Fibroblast of mammary gland (primary cell): Measurements from ENCODE around the gene AGBL4.

Source experiments
- DNase-seq: peaks from one replicate; pipeline ENCODE4 v3.0.0-alpha.2; 2010; ENCODE audit warnings: low read depth
- H3K4me3 ChIP-seq: 2 replicates; pipeline ENCODE4 v1.5.1; 2011; ENCODE audit warnings: low read depth, mild to moderate bottlenecking, low read length, moderate library complexity; ENCODE audit not compliant: control insufficient read depth
- TF ChIP-seq, protein P1 (sequence below): conservative IDR thresholded peaks from 2 replicates; pipeline ENCODE4 v1.5.1; 2011; ENCODE audit warnings: low read depth, low read length, inconsistent platforms; ENCODE audit not compliant: control insufficient read depth, insufficient read depth

AGBL4 gene

DNA sequence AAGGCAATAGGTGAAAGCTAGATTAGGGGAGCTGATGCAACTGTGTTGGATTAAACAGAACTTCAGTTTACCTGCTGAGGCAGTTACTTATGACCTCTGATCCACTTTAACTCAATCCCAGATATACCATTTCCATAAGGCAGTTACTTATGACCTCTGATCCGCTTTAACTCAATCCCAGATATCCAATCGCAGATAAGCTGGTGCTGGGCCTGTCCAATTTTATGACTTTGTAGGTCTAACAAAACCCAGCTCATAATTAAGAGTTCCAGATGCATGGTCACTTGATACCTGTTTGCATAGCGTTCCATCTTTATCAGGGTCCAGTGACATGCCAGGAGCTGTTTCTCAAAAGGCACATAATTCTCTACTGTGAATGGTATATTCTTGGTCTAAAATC, 396.0 kb downstream of the AGBL4 start:
- no peak overlapping the region for H3K4me3 ChIP-seq
- TF ChIP-seq, protein P1, sequence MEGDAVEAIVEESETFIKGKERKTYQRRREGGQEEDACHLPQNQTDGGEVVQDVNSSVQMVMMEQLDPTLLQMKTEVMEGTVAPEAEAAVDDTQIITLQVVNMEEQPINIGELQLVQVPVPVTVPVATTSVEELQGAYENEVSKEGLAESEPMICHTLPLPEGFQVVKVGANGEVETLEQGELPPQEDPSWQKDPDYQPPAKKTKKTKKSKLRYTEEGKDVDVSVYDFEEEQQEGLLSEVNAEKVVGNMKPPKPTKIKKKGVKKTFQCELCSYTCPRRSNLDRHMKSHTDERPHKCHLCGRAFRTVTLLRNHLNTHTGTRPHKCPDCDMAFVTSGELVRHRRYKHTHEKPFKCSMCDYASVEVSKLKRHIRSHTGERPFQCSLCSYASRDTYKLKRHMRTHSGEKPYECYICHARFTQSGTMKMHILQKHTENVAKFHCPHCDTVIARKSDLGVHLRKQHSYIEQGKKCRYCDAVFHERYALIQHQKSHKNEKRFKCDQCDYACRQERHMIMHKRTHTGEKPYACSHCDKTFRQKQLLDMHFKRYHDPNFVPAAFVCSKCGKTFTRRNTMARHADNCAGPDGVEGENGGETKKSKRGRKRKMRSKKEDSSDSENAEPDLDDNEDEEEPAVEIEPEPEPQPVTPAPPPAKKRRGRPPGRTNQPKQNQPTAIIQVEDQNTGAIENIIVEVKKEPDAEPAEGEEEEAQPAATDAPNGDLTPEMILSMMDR = no peak
- no peak for DNase-seq

DNA sequence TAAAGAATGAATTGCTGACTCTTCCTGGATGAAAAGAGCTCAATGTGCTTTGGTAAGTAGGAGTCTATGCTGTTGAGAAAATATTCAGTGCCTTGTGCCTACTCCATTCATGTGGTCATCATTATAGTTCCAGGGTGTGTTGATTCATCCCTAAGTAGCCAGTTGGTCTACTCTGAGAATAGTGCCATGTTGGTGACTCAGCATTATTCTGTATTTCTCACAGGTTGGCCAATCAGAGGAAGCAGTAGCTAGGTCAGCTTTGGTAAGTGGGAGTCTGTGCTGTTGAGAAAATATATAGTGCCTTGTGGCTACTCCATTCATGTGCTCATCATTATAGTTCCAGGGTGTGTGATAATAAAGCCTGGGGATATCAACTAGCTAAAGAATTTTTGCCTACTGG, 397.3 kb downstream of the AGBL4 start:
- TF ChIP-seq, protein P1 = no peak
- no peak overlapping the region for H3K4me3 ChIP-seq
- DNase-seq = no peak

DNA sequence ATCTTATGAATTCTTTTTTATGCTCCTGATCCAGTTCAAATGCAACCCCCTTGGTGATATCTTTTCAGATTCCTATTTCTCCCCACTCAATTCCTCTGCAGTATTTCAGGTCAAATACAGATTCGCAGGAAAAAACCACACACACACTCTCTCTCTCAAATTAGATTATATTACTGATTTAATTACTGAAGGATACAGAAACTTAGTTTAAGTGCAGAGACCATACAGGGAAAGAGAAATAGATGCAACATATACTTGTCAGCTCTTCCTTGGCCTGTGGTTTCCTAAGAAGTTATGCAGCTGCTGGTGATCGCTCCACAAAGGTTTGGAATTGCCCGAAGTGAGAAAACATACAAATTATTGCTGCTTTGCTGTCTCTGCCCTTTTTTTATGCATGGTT, 400.9 kb downstream of the AGBL4 start:
- H3K4me3 ChIP-seq = no peak overlapping the region
- TF ChIP-seq, protein P1 = no peak
- DNase-seq = no peak

DNA sequence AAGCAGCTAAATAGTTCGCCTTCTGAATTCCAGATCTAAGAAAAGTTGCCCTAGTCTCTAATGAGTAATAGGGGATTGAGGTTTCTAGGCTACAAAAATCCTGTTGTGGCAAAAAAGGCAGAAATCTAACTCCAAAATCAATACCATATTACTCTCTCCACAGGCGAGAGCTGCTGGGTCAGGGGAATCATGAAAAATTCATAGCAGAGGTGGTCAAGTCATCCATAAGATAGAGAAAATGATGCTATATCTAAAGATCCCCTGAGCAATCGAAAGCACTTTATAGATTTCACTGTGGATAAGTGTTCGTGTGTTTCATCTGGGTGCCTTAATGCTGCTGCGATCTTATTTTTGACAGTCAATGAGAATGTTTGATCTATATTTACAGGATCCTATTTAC, 417.7 kb downstream of the AGBL4 start:
- TF ChIP-seq, protein P1 = no peak
- H3K4me3 ChIP-seq = no peak overlapping the region
- DNase-seq = no peak

DNA sequence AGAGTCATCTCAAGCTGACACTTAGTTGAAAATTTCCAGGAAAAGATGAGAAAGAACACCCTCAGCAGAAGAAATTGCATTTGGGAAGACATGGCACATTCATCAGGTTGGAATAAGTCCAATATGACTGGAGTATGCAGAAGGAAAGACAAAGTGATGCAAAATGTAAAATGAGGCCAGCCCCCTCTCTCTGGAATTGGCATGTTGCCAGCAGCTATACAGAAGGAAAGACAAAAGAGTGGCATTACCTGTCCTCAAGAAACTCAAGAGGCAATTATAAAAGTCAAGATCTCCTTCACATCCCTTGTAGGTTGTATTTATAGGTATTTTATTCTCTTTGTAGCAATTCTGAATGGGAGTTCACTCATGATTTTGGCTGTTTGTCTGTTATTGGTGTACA, 426.3 kb downstream of the AGBL4 start:
- TF ChIP-seq, protein P1 = no peak
- no peak for DNase-seq

DNA sequence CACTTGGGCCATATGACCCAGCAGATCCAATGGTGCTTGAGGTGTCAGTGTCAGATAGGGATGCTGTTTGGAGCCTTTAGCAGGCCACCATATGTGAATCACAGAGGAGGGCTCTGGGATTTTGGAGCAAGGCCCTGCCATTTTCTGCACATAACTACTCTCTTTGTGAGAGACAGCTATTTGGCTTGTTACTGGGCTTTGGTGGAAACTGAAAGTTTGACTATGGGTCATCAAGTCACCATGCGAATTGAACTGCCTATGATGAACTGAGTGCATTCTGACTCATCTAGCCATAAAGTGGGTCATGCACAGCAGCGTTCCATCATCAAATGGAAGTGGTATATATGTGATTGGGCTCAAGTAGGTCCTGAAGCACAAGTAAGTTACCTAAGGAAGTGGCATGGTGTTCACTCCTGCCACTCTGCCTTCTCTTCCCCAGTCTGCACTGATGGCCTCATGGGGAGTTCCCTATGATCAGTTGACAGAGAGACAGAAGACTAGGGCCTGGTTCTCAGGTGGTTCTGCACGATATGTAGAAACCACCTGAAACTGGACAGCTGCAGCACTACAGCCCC, 447.3 kb downstream of the AGBL4 start:
- TF ChIP-seq, protein P1 = no peak
- DNase-seq = no peak
- H3K4me3 ChIP-seq = no peak overlapping the region

More for the DNA sequence above, 426.3 kb downstream of the AGBL4 start:
- no peak overlapping the region for H3K4me3 ChIP-seq

DNA sequence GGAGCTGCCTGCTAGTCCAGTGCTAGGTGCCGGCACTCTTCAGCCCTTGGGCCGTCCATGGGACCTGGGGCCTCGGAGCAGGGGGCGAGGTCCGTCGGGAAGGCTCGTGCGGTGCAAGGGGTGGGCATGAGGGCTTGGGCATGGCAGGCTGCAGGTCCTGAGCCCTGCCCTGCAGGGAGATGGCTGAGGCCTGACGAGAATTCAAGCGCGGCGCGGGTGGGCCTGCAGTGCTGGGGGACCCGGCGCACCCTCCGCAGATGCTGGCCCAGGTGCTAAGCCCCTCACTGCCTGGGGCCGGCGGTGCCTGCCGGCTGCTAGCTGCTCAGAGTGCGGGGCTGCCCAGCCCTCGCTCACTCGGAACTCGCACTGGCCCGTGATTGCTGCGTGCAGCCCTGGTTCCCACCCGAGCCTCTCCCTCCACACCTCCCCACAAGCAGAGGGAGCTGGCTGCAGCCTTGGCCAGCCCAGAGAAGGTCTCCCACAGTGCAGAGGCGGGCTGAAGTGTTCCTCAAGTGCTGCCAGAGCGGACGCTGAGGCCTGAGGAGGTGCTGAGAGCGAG, 467.0 kb downstream of the AGBL4 start:
- no peak for DNase-seq
- TF ChIP-seq, protein P1 = no peak
- H3K4me3 ChIP-seq = no peak overlapping the region
